ENCODE data around the gene SMIM35. TPM values are rescaled to one million over a fixed set of nuclear protein-coding genes. Genes with fewer than 3 reads are reported as not detected.

The SMIM35 gene
- total RNA-seq, 1 experiment from 2014 or later, result not detected

DNA sequence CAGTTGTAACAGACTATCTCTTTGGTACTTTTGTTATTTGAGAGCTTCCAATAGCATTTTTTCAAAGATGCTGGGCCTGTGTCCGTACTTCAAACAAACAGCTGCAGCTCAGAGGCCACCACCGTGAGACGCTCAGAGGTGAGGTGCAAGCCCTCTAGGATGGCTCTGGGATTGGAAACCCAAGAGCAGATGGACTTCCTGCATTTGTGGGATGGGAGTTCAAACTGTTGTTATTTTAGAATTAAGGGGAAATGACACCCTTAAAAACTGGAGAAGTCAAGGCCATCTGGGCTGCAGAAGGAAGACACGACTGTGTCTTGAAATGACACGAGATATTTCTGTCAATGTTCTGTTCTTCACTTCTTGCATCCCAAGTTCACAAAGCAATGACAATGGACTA, 109.7 kb downstream of the SMIM35 start:
- Histone ChIP-seq H3T11ph (ENCODE audit: low read length) (no peak overlapping the region), H3K9ac (ENCODE audit: extremely low read depth, insufficient read length, low read length) (no peak overlapping the region), H2AFZ (ENCODE audit: low read length) (no peak overlapping the region), H3K4ac (ENCODE audit: low read depth, low read length) (no peak overlapping the region), H3K79me2 (ENCODE audit: insufficient read depth, low read length) (no peaks in the 10 kb centered on the region), H2BK20ac (ENCODE audit: low read depth, low read length, poor library complexity, severe bottlenecking) (no peak overlapping the region), H2BK12ac (ENCODE audit: insufficient read length, low read depth, low read length) (no peak overlapping the region), H3K4me1 (ENCODE audit: insufficient read depth, low read length) (no peaks in the 10 kb centered on the region; the same call in 1 of the 2 replicates), H2BK15ac (ENCODE audit: low read depth, low read length) (no peak overlapping the region), H3K79me1 (ENCODE audit: insufficient read depth, low read depth, low read length, poor library complexity, severe bottlenecking) (no peaks in the 10 kb centered on the region), H2BK120ac (ENCODE audit: low read depth, low read length, poor library complexity, severe bottlenecking) (no peak overlapping the region), H2AK5ac (ENCODE audit: insufficient read length, low read length) (no peak overlapping the region), H4K20me1 (ENCODE audit: control insufficient read depth, insufficient read depth, insufficient read length) (no peaks in the 10 kb centered on the region), H3K9me3 (ENCODE audit: control insufficient read depth, low read depth, low read length) (no peaks in the 10 kb centered on the region), H3K14ac (ENCODE audit: insufficient read depth, low read length) (no peak overlapping the region), H4K5ac (ENCODE audit: insufficient read length, low read depth, low read length) (no peak overlapping the region), H2BK5ac (ENCODE audit: insufficient read length, low read length) (no peak overlapping the region), H4K8ac (replicated peaks; ENCODE audit: insufficient read length, low read depth, low read length) (no peak overlapping the region), H3K18ac (ENCODE audit: insufficient read length, low read depth, low read length) (no peak overlapping the region), H3K27ac (ENCODE audit: insufficient read length, low read depth, low read length) (no peak overlapping the region), H3K4me2 (ENCODE audit: insufficient read depth, insufficient read length, low read length) (no peak overlapping the region), H4K91ac (ENCODE audit: insufficient read length, low read depth, low read length) (no peak overlapping the region), H3K27me3 (ENCODE audit: insufficient read depth, low read length) (no peaks in the 10 kb centered on the region; the same call in 1 of the 2 replicates), H3K23me2 (ENCODE audit: insufficient read length, low read depth, low read length, poor library complexity, severe bottlenecking) (no peaks in the 10 kb centered on the region), H3K23ac (ENCODE audit: insufficient read length, low read depth, low read length) (no peak overlapping the region), H3K56ac (ENCODE audit: insufficient read length, low read depth, low read length) (no peak overlapping the region)
- Mint-ChIP-seq H3K9me3 (no peaks in the 10 kb centered on the region), H3K27ac (no peak overlapping the region), H3K4me3 (no peak overlapping the region), H3K4me1 (peaks cover 6 to 11% of the 10 kb centered on the region in 2 experiments), H3K27me3 (ENCODE audit: low read depth) (peaks cover 18% of the 10 kb centered on the region), H3K36me3 (ENCODE audit: insufficient read depth in 1 of 3, low read depth in 3 of 3) (no peaks in the 10 kb centered on the region)
- WGBS (ENCODE audit: extremely low coverage, insufficient read length, low lambda C conversion rate), result no CpG with 5 or more reads among the region's 5 CpGs
- TF ChIP-seq, protein P1, sequence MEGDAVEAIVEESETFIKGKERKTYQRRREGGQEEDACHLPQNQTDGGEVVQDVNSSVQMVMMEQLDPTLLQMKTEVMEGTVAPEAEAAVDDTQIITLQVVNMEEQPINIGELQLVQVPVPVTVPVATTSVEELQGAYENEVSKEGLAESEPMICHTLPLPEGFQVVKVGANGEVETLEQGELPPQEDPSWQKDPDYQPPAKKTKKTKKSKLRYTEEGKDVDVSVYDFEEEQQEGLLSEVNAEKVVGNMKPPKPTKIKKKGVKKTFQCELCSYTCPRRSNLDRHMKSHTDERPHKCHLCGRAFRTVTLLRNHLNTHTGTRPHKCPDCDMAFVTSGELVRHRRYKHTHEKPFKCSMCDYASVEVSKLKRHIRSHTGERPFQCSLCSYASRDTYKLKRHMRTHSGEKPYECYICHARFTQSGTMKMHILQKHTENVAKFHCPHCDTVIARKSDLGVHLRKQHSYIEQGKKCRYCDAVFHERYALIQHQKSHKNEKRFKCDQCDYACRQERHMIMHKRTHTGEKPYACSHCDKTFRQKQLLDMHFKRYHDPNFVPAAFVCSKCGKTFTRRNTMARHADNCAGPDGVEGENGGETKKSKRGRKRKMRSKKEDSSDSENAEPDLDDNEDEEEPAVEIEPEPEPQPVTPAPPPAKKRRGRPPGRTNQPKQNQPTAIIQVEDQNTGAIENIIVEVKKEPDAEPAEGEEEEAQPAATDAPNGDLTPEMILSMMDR (conservative IDR thresholded peaks at IDR 0.05), result no peak
- no peak for DNase-seq

Data from H9 (cell line).